HCT116 (cell line): Measurements from ENCODE around the gene MYO3B. TPM values are rescaled to one million over a fixed set of nuclear protein-coding genes. Genes with fewer than 3 reads are reported as not detected.

ENCODE experiments used
- ATAC-seq: fragments of 200-7000 bp; cut with Tn5 transposase; 2 replicates; pipeline ENCODE4 v1.9.1; 2020; ENCODE audit warnings: mild to moderate bottlenecking, moderate library complexity
- BruUV-seq: library from RNA; stranded (reverse); fragments of 400-500 nt; replicated peaks from 2 replicates; lab custom pipeline; 2021; lab: Mats Ljungman, UMichigan
- CTCF ChIA-PET: fragments of 300-600 bp; sonication (Branson Sonifier 250); formaldehyde crosslinking; loops from one replicate; lab custom pipeline; 2021; ENCODE audit warnings: antibody characterized with exemption; lab: Charles Lee
- POLR2A ChIA-PET: fragments of 300-600, 350-600 bp; sonication (Branson Sonifier 250); formaldehyde crosslinking; loops from one replicate; lab custom pipeline; 2021; ENCODE audit warnings: antibody characterized with exemption; lab: Charles Lee
- RAD21 ChIA-PET, 2 experiments: fragments of 300-600 bp; sonication (Branson Sonifier 250); formaldehyde crosslinking; loops; one replicate each; lab custom pipeline; 2023; ENCODE audit warnings: low total read pairs in 2 of 2; ENCODE audit not compliant: uncharacterized antibody in 2 of 2, unreplicated experiment in 2 of 2, low non-redundant PET in 1 of 2; lab: Charles Lee
- DNase-seq: peaks from one replicate; pipeline ENCODE4 v3.0.0-alpha.2; 2010; ENCODE audit warnings: low read depth, low spot score
- H2AFZ ChIP-seq: fragments of 200-600 bp; shearing (Covaris generic), sonication (generic); 2 replicates; pipeline ENCODE4 v1.6.1; 2017; ENCODE audit warnings: low read depth, mixed run types, mixed read lengths, antibody characterized with exemption, low read length; ENCODE audit not compliant: poor library complexity, severe bottlenecking
- H3K27ac ChIP-seq: 2 replicates; pipeline ENCODE4 v1.5.1; 2012; ENCODE audit warnings: low read depth, low read length
- H3K27me3 ChIP-seq: fragments of 200-600 bp; sonication (generic); 2 replicates; pipeline ENCODE4 v1.6.1; 2016; ENCODE audit warnings: mixed run types, low read length, mixed read lengths; ENCODE audit not compliant: insufficient read depth
- H3K36me3 ChIP-seq, 2 experiments: fragments of 200-500 bp in 1 of 2; fragments of 200-600 bp in 1 of 2; sonication (Bioruptor generic) in 1 of 2; sonication (generic) in 1 of 2; 2 replicates each; pipeline versions ENCODE4 v1.5.1 to v1.6.1; 2014 to 2016; ENCODE audit warnings: low read length in 2 of 2, inconsistent platforms in 1 of 2, mixed read lengths in 1 of 2, mixed run types in 1 of 2; ENCODE audit not compliant: insufficient read depth in 2 of 2, control insufficient read depth in 1 of 2
- H3K4me1 ChIP-seq, 2 experiments: fragments of 200-600 bp in 1 of 2; sonication (generic) in 1 of 2; 2 replicates each; pipeline versions ENCODE4 v1.5.1 to v1.6.1; 2012 to 2017; ENCODE audit warnings: low read length in 2 of 2, inconsistent platforms in 1 of 2, mild to moderate bottlenecking in 1 of 2, mixed read lengths in 1 of 2, mixed run types in 1 of 2, moderate library complexity in 1 of 2; ENCODE audit not compliant: insufficient read depth in 2 of 2, control insufficient read depth in 1 of 2
- H3K4me2 ChIP-seq: fragments of 200-600 bp; sonication (generic); 2 replicates; pipeline ENCODE4 v1.6.1; 2017; ENCODE audit warnings: mixed run types, low read length, mixed read lengths
- H3K4me3 ChIP-seq, 2 experiments: fragments of 200-600 bp in 1 of 2; sonication (generic) in 1 of 2; replicated peaks in 1 of 2; 2 replicates each; pipeline ENCODE4 v1.5.1; 2011 to 2016; ENCODE audit warnings: low read length in 2 of 2, control low read depth in 1 of 2, low read depth in 1 of 2, mild to moderate bottlenecking in 1 of 2, mixed read lengths in 1 of 2, mixed run types in 1 of 2
- H3K79me2 ChIP-seq: fragments of 200-600 bp; sonication (generic); 2 replicates; pipeline ENCODE4 v1.6.1; 2017; ENCODE audit warnings: mild to moderate bottlenecking, mixed run types, low read length, moderate library complexity, mixed read lengths; ENCODE audit not compliant: insufficient read depth
- H3K9ac ChIP-seq: fragments of 200-600 bp; sonication (generic); 2 replicates; pipeline ENCODE4 v1.6.1; 2016; ENCODE audit warnings: low read length, mixed read lengths
- H3K9me2 ChIP-seq: fragments of 200-600 bp; sonication (generic), shearing (Covaris generic); 2 replicates; pipeline ENCODE4 v1.6.1; 2017; ENCODE audit warnings: mixed run types, mild to moderate bottlenecking, moderate library complexity; ENCODE audit not compliant: insufficient read depth
- H3K9me3 ChIP-seq, 2 experiments: fragments of 200-500 bp in 1 of 2; fragments of 200-600 bp in 1 of 2; sonication (Bioruptor generic) in 1 of 2; sonication (generic) in 1 of 2; 2 replicates each; pipeline ENCODE4 v1.6.1; 2014 to 2017; ENCODE audit warnings: low read length in 2 of 2, mixed read lengths in 2 of 2, inconsistent platforms in 1 of 2, low read depth in 1 of 2, mild to moderate bottlenecking in 1 of 2, mixed run types in 1 of 2, moderate library complexity in 1 of 2; ENCODE audit not compliant: control insufficient read depth in 1 of 2, insufficient read depth in 1 of 2
- H4K20me1 ChIP-seq: fragments of 200-600 bp; sonication (generic), shearing (Covaris generic); 2 replicates; pipeline ENCODE4 v1.6.1; 2017; ENCODE audit warnings: mixed run types, mild to moderate bottlenecking, moderate library complexity; ENCODE audit not compliant: insufficient read depth
- ATF3 ChIP-seq: IDR thresholded peaks from 2 replicates; pipeline ENCODE4 v1.6.1; 2012
- FOSL1 ChIP-seq: IDR thresholded peaks from 2 replicates; pipeline ENCODE4 v1.6.1; 2012; ENCODE audit warnings: low read depth
- MAX ChIP-seq: IDR thresholded peaks from 2 replicates; pipeline ENCODE4 v1.6.1; 2012
- RAD21 ChIP-seq: IDR thresholded peaks from 2 replicates; pipeline ENCODE4 v1.6.1; 2012; ENCODE audit warnings: low read depth, mild to moderate bottlenecking
- REST ChIP-seq: IDR thresholded peaks from 2 replicates; pipeline ENCODE4 v1.6.1; 2012; ENCODE audit warnings: low read depth
- SP1 ChIP-seq: IDR thresholded peaks from 2 replicates; pipeline ENCODE4 v1.6.1; 2012; ENCODE audit warnings: low read depth
- YY1 ChIP-seq: IDR thresholded peaks from 2 replicates; pipeline ENCODE4 v1.6.1; 2011; ENCODE audit warnings: low read length, low read depth, moderate library complexity, mild to moderate bottlenecking; ENCODE audit not compliant: insufficient replicate concordance; ENCODE audit errors: extremely low read depth
- ZFX ChIP-seq: fragments of 450-650 bp; IDR thresholded peaks from 2 replicates; pipeline ENCODE4 v1.6.1; 2017
- intact Hi-C: fragments of 100-400 bp; cut with micrococcal nuclease; formaldehyde crosslinking; loops from 2 replicates; pipeline ENCODE4 v1.10.0; 2022
- total RNA-seq: library from RNA; stranded (reverse); gene quantifications from one replicate; pipeline ENCODE4 v1.2.1, GENCODE V29; 2021; ENCODE audit not compliant: unreplicated experiment

MYO3B gene
- total RNA-seq, 1 experiment from 2014 or later, result not detected

- no peak overlapping the region for H2AFZ ChIP-seq
- ChIA-PET CTCF (no interaction called here), POLR2A (no interaction called here)
- H3K27ac ChIP-seq, result no peak overlapping the region
- DNase-seq (no peak), ATAC-seq (no peak)
- H3K27me3 ChIP-seq, result no peaks in the 10 kb centered on the region
- no peaks in the 10 kb centered on the region for H4K20me1 ChIP-seq
- TF ChIP-seq REST, result no peak
- no peak for TF ChIP-seq FOSL1
- TF ChIP-seq YY1, result no peak
- no peak for TF ChIP-seq ZFX
- no peak for TF ChIP-seq ATF3
- no peak for TF ChIP-seq SP1
- TF ChIP-seq RAD21, result no peak
- no peak for TF ChIP-seq MAX
- TF ChIP-seq, all 23 proteins: peak for 0
- H3K4me1 ChIP-seq, result no peaks in the 10 kb centered on the region
- H3K79me2 ChIP-seq, result no peaks in the 10 kb centered on the region
- no peak overlapping the region for H3K4me2 ChIP-seq
- H3K9me3 ChIP-seq, result no peaks in the 10 kb centered on the region
- BruUV-seq, result no TSS peak
- H3K4me3 ChIP-seq, result no peak overlapping the region
- no peaks in the 10 kb centered on the region for H3K36me3 ChIP-seq
- intact Hi-C loops, result no loop called here
- no peaks in the 10 kb centered on the region for H3K9me2 ChIP-seq
- RAD21 ChIA-PET, result no interaction called here
- H3K9ac ChIP-seq, result no peak overlapping the region
These were observed 409.2 kb downstream of the MYO3B start for GRCh38 chr2:170587117-170587516.
